GDM1 (cell line): ENCODE results near the gene DLGAP4.

Experiments used
- DNase-seq: peaks from one replicate; lab custom pipeline; 2025; lab: John Stamatoyannopoulos, UW

The DLGAP4 gene

GRCh38 chr20:36352843-36353553, 46.9 kb downstream of the DLGAP4 start:
- DNase-seq: no peak

- no peak for DNase-seq
These were observed 47.6 kb downstream of the DLGAP4 start for GRCh38 chr20:36353740-36354139.

GRCh38 chr20:36355469-36356171, 49.5 kb downstream of the DLGAP4 start:
- DNase-seq: no peak

- no peak for DNase-seq
These were observed 53.7 kb downstream of the DLGAP4 start for GRCh38 chr20:36359668-36360406.

- no peak for DNase-seq
These were observed 54.3 kb downstream of the DLGAP4 start for GRCh38 chr20:36360429-36360828.

- no peak for DNase-seq
These were observed 55.3 kb downstream of the DLGAP4 start for GRCh38 chr20:36361406-36361805.

GRCh38 chr20:36362261-36362660, 56.1 kb downstream of the DLGAP4 start:
- no peak for DNase-seq

GRCh38 chr20:36362978-36363713, 57.0 kb downstream of the DLGAP4 start:
- DNase-seq: no peak

- no peak for DNase-seq
These were observed 58.4 kb downstream of the DLGAP4 start for GRCh38 chr20:36364506-36364905.

- DNase-seq: no peak
These were observed 60.7 kb downstream of the DLGAP4 start for GRCh38 chr20:36366623-36367369.

- DNase-seq: no peak
These were observed 61.2 kb downstream of the DLGAP4 start for GRCh38 chr20:36367370-36367745.

GRCh38 chr20:36367907-36368799, 62.0 kb downstream of the DLGAP4 start:
- no peak for DNase-seq

GRCh38 chr20:36368869-36369268, 62.7 kb downstream of the DLGAP4 start:
- DNase-seq: no peak

GRCh38 chr20:36369739-36370138, 63.6 kb downstream of the DLGAP4 start:
- no peak for DNase-seq

GRCh38 chr20:36370991-36371790, 65.1 kb downstream of the DLGAP4 start:
- DNase-seq: no peak

GRCh38 chr20:36372666-36373065, 66.5 kb downstream of the DLGAP4 start:
- no peak for DNase-seq

- DNase-seq: no peak
These were observed 67.0 kb downstream of the DLGAP4 start for GRCh38 chr20:36373089-36373488.

- no peak for DNase-seq
These were observed 68.9 kb downstream of the DLGAP4 start for GRCh38 chr20:36374995-36375394.
